ENCODE data around the gene KANSL1. TPM values are rescaled to one million over a fixed set of nuclear protein-coding genes. Genes with fewer than 3 reads are reported as not detected.

Gene KANSL1
- total RNA-seq, 1 donor from 2014 or later: 99.8 TPM

DNA sequence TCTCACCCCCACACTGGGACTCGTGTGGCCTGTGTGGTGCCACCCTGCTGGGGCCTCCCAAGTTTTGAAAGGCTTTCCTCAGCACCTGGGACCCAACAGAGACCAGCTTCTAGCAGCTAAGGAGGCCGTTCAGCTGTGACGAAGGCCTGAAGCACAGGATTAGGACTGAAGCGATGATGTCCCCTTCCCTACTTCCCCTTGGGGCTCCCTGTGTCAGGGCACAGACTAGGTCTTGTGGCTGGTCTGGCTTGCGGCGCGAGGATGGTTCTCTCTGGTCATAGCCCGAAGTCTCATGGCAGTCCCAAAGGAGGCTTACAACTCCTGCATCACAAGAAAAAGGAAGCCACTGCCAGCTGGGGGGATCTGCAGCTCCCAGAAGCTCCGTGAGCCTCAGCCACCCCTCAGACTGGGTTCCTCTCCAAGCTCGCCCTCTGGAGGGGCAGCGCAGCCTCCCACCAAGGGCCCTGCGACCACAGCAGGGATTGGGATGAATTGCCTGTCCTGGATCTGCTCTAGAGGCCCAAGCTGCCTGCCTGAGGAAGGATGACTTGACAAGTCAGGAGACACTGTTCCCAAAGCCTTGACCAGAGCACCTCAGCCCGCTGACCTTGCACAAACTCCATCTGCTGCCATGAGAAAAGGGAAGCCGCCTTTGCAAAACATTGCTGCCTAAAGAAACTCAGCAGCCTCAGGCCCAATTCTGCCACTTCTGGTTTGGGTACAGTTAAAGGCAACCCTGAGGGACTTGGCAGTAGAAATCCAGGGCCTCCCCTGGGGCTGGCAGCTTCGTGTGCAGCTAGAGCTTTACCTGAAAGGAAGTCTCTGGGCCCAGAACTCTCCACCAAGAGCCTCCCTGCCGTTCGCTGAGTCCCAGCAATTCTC is 166.8 kb downstream of the KANSL1 start:
- H3K36me3 ChIP-seq (ENCODE audit: insufficient read depth, low read length): peaks cover 23% of the 10 kb centered on the region
- peaks cover 28% of the 10 kb centered on the region for H4K20me1 ChIP-seq (ENCODE audit: insufficient read depth, low read length)
- FAIRE-seq (no peak), DNase-seq (ENCODE audit: low read depth) (no peak)
- no peaks in the 10 kb centered on the region for H3K79me2 ChIP-seq (ENCODE audit: insufficient read depth, low read length)
- H3K27me3 ChIP-seq (ENCODE audit: insufficient read depth, low read length): no peaks in the 10 kb centered on the region
- H3K4me3 ChIP-seq (ENCODE audit: insufficient read depth, low read depth, low read length): no peak overlapping the region
- H3K9ac ChIP-seq (ENCODE audit: low read length): no peak overlapping the region
- no peaks in the 10 kb centered on the region for H3K4me1 ChIP-seq (ENCODE audit: insufficient read depth, low read length)
- no peak overlapping the region for H3K4me3 Mint-ChIP-seq (ENCODE audit: unreplicated experiment)
- H3K27ac Mint-ChIP-seq (ENCODE audit: unreplicated experiment): peak overlapping the region; percentile 53
- H3K27ac ChIP-seq (ENCODE audit: low read depth, low read length): no peak overlapping the region
- no peak for TF ChIP-seq EZH2 (IDR thresholded peaks at IDR 0.05; ENCODE audit: insufficient read depth, low read length)
- TF ChIP-seq, protein P1, sequence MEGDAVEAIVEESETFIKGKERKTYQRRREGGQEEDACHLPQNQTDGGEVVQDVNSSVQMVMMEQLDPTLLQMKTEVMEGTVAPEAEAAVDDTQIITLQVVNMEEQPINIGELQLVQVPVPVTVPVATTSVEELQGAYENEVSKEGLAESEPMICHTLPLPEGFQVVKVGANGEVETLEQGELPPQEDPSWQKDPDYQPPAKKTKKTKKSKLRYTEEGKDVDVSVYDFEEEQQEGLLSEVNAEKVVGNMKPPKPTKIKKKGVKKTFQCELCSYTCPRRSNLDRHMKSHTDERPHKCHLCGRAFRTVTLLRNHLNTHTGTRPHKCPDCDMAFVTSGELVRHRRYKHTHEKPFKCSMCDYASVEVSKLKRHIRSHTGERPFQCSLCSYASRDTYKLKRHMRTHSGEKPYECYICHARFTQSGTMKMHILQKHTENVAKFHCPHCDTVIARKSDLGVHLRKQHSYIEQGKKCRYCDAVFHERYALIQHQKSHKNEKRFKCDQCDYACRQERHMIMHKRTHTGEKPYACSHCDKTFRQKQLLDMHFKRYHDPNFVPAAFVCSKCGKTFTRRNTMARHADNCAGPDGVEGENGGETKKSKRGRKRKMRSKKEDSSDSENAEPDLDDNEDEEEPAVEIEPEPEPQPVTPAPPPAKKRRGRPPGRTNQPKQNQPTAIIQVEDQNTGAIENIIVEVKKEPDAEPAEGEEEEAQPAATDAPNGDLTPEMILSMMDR (IDR thresholded peaks at IDR 0.05; ENCODE audit: insufficient read depth, low read depth, low read length): no peak
- no peak overlapping the region for H3K4me2 ChIP-seq (ENCODE audit: low read length)
- peaks cover 39% of the 10 kb centered on the region for H3K36me3 Mint-ChIP-seq (ENCODE audit: low read depth, unreplicated experiment)
- H3K9me3 Mint-ChIP-seq (ENCODE audit: unreplicated experiment): no peaks in the 10 kb centered on the region
- H2AFZ ChIP-seq (ENCODE audit: low read depth, low read length): no peak overlapping the region
- H3K4me1 Mint-ChIP-seq (ENCODE audit: low read depth, unreplicated experiment): no peaks in the 10 kb centered on the region
- H3K27me3 Mint-ChIP-seq (ENCODE audit: low read depth, unreplicated experiment): no peaks in the 10 kb centered on the region
- H3K9me3 ChIP-seq (ENCODE audit: insufficient read depth, low read depth, low read length): no peaks in the 10 kb centered on the region

DNA sequence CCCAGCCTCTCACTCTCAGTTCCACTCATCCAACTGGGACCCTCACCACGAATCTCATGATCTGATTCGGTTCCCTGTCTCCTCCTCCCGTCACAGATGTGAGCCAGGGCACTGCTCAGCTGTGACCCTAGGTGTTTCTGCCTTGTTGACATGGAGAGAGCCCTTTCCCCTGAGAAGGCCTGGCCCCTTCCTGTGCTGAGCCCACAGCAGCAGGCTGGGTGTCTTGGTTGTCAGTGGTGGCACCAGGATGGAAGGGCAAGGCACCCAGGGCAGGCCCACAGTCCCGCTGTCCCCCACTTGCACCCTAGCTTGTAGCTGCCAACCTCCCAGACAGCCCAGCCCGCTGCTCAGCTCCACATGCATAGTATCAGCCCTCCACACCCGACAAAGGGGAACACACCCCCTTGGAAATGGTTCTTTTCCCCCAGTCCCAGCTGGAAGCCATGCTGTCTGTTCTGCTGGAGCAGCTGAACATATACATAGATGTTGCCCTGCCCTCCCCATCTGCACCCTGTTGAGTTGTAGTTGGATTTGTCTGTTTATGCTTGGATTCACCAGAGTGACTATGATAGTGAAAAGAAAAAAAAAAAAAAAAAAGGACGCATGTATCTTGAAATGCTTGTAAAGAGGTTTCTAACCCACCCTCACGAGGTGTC is 167.6 kb downstream of the KANSL1 start:
- Histone ChIP-seq H3K27ac (ENCODE audit: low read depth, low read length) (no peak overlapping the region), H3K4me1 (ENCODE audit: insufficient read depth, low read length) (no peaks in the 10 kb centered on the region), H3K36me3 (ENCODE audit: insufficient read depth, low read length) (peaks cover 20% of the 10 kb centered on the region), H3K27me3 (ENCODE audit: insufficient read depth, low read length) (no peaks in the 10 kb centered on the region), H3K9me3 (ENCODE audit: insufficient read depth, low read depth, low read length) (no peaks in the 10 kb centered on the region), H3K79me2 (ENCODE audit: insufficient read depth, low read length) (no peaks in the 10 kb centered on the region), H3K4me3 (ENCODE audit: insufficient read depth, low read depth, low read length) (no peak overlapping the region), H2AFZ (ENCODE audit: low read depth, low read length) (no peak overlapping the region), H3K4me2 (ENCODE audit: low read length) (no peak overlapping the region), H4K20me1 (ENCODE audit: insufficient read depth, low read length) (peaks cover 28% of the 10 kb centered on the region), H3K9ac (ENCODE audit: low read length) (no peak overlapping the region)
- no peaks in the 10 kb centered on the region for H3K27me3 Mint-ChIP-seq (ENCODE audit: low read depth, unreplicated experiment)
- TF ChIP-seq, protein P1 (IDR thresholded peaks at IDR 0.05; ENCODE audit: insufficient read depth, low read depth, low read length): no peak
- no peak for TF ChIP-seq EZH2 (IDR thresholded peaks at IDR 0.05; ENCODE audit: insufficient read depth, low read length)
- no peak overlapping the region for H3K4me3 Mint-ChIP-seq (ENCODE audit: unreplicated experiment)
- H3K36me3 Mint-ChIP-seq (ENCODE audit: low read depth, unreplicated experiment): peaks cover 37% of the 10 kb centered on the region
- DNase-seq (ENCODE audit: low read depth) (no peak), FAIRE-seq (no peak)
- no peaks in the 10 kb centered on the region for H3K4me1 Mint-ChIP-seq (ENCODE audit: low read depth, unreplicated experiment)
- H3K27ac Mint-ChIP-seq (ENCODE audit: unreplicated experiment): peak overlapping the region; percentile 41
- no peaks in the 10 kb centered on the region for H3K9me3 Mint-ChIP-seq (ENCODE audit: unreplicated experiment)
